ENCODE results near the gene MANSC1. TPM values are rescaled to one million over a fixed set of nuclear protein-coding genes. Genes with fewer than 3 reads are reported as not detected.
"Not testable (repeated sequence)": the region's sequence is repeated elsewhere in the genome, so short reads cannot be mapped to it uniquely, and the experiment has no call there.

Gene MANSC1
- total RNA-seq, 2 experiments from 2014 or later = 3.5 TPM

GRCh38 chr12:12334367-12335040 is 15.5 kb downstream of the MANSC1 start:
- Mint-ChIP-seq H3K27me3 (ENCODE audit: low read depth) (no peaks in the 10 kb centered on the region), H3K36me3 (ENCODE audit: low read depth) (no peaks in the 10 kb centered on the region), H3K4me1 (ENCODE audit: low read depth) (peaks cover 27% of the 10 kb centered on the region), H3K4me3 (no peak overlapping the region), H3K27ac (no peak overlapping the region), H3K9me3 (no peaks in the 10 kb centered on the region)
- CTCF ChIA-PET = interaction anchor here (0.7 to 6.0 kb wide), 11 partner anchors 8 to 403 kb away, joined by 3 to 50 read pairs (median 4); partner anchors contain the start of genes BORCS5 and MANSC1
- intact Hi-C loops (cut with micrococcal nuclease) = loop anchor here (1.0 to 2.0 kb wide), 3 partner anchors 253 to 754 kb away; no protein-coding TSS in a partner anchor
- peak; percentile 74 for DNase-seq

- no peak for DNase-seq
- H3K27ac Mint-ChIP-seq = no peak overlapping the region
- CTCF ChIA-PET = interaction anchor here (0.6 to 6.0 kb wide), 15 partner anchors 8 to 754 kb away, joined by 3 to 50 read pairs (median 3); partner anchors contain the start of gene MANSC1
- intact Hi-C loops (cut with micrococcal nuclease) = loop anchor here (1.0 to 2.0 kb wide), 3 partner anchors 252 to 753 kb away; no protein-coding TSS in a partner anchor
- no peaks in the 10 kb centered on the region for H3K27me3 Mint-ChIP-seq (ENCODE audit: low read depth)
- H3K4me3 Mint-ChIP-seq = no peak overlapping the region
- H3K36me3 Mint-ChIP-seq (ENCODE audit: low read depth) = no peaks in the 10 kb centered on the region
- H3K9me3 Mint-ChIP-seq = no peaks in the 10 kb centered on the region
- H3K4me1 Mint-ChIP-seq (ENCODE audit: low read depth) = peaks cover 24% of the 10 kb centered on the region
Observed at GRCh38 chr12:12333407-12334366, 16.4 kb downstream of the MANSC1 start.

GRCh38 chr12:12331896-12332295 is 18.1 kb downstream of the MANSC1 start:
- Mint-ChIP-seq H3K4me1 (ENCODE audit: low read depth) (peaks cover 25% of the 10 kb centered on the region), H3K27me3 (ENCODE audit: low read depth) (no peaks in the 10 kb centered on the region), H3K9me3 (no peaks in the 10 kb centered on the region), H3K36me3 (ENCODE audit: low read depth) (no peaks in the 10 kb centered on the region), H3K4me3 (no peak overlapping the region), H3K27ac (no peak overlapping the region)
- intact Hi-C loops (cut with micrococcal nuclease) = no loop called here
- DNase-seq = no peak
- CTCF ChIA-PET = interaction anchor here (0.6 to 6.0 kb wide), 5 partner anchors 16 to 260 kb away, joined by 3 to 50 read pairs (median 3); partner anchors contain the start of gene MANSC1

GRCh38 chr12:12331244-12331771 is 18.7 kb downstream of the MANSC1 start:
- H3K27me3 Mint-ChIP-seq (ENCODE audit: low read depth) = no peaks in the 10 kb centered on the region

DNA sequence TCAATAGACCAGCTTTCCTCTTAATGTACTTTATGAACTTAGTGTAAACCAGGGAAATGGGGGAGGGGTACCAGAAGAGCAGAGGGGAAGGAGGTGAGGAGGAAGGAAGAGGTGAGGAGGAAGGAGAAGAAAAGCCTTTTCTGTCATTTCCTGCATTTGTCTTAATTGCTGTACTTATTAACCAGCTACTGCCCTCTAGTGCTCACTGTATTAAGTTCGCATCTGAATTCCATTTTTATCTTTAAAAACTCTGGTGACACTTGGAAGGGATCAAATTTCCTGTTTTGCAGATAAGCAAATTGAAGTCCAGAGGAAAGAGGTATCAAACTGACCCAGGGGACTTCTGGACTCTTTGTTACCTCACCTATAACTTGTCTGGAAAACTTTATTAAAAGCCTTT is 22.2 kb downstream of the MANSC1 start:
- Mint-ChIP-seq H3K9me3 (no peaks in the 10 kb centered on the region), H3K36me3 (ENCODE audit: low read depth) (no peaks in the 10 kb centered on the region), H3K27me3 (ENCODE audit: low read depth) (no peaks in the 10 kb centered on the region), H3K4me3 (no peak overlapping the region), H3K4me1 (ENCODE audit: low read depth) (peaks cover 6% of the 10 kb centered on the region), H3K27ac (peak overlapping the region; percentile 36)
- intact Hi-C loops (cut with micrococcal nuclease) = loop anchor here (1.0 to 5.0 kb wide), 7 partner anchors 61 to 774 kb away; partner anchors contain the start of genes BCL2L14 and LRP6
- CTCF ChIA-PET = interaction anchor here (0.6 to 5.1 kb wide), 27 partner anchors 8 to 782 kb away, joined by 3 to 36 read pairs (median 4); partner anchors contain the start of genes BCL2L14 and MANSC1
- peak; percentile 27 for DNase-seq

More at GRCh38 chr12:12331244-12331771, 18.7 kb downstream of the MANSC1 start:
- no peaks in the 10 kb centered on the region for H3K36me3 Mint-ChIP-seq (ENCODE audit: low read depth)
- intact Hi-C loops (cut with micrococcal nuclease) = no loop called here
- no peak overlapping the region for H3K27ac Mint-ChIP-seq
- DNase-seq = no peak
- no peaks in the 10 kb centered on the region for H3K9me3 Mint-ChIP-seq
- CTCF ChIA-PET = interaction anchor here (0.9 kb wide), 1 partner anchor 215 kb away, joined by 3 read pairs; no protein-coding TSS in a partner anchor
- peaks cover 25% of the 10 kb centered on the region for H3K4me1 Mint-ChIP-seq (ENCODE audit: low read depth)
- H3K4me3 Mint-ChIP-seq = no peak overlapping the region

DNA sequence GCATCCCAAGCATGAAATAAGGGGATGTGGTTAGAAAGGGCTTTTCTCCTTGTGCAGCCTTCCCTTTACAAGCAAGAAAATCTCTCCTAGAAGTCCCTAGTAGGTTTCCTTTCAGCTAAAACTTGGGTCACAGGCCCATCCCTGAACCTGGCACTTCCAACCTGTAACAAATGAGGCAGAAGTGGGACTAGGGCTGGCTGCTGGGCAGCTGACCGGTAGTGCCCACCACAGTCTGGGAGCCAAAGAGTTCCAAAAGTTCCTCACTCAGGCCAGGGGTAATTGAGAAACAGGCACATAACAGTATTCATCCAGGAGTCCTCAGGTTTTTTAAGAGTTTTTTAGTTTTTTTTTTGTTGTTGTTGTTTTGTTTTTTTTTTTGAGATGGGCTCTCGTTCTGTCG is 23.8 kb downstream of the MANSC1 start:
- no peaks in the 10 kb centered on the region for H3K27me3 Mint-ChIP-seq (ENCODE audit: low read depth)
- peaks cover 6% of the 10 kb centered on the region for H3K4me1 Mint-ChIP-seq (ENCODE audit: low read depth)
- DNase-seq = no peak
- intact Hi-C loops (cut with micrococcal nuclease) = loop anchor here (2.0 to 5.0 kb wide), 3 partner anchors 59 to 254 kb away; partner anchors contain the start of genes BCL2L14 and LRP6
- no peak overlapping the region for H3K27ac Mint-ChIP-seq
- H3K36me3 Mint-ChIP-seq (ENCODE audit: low read depth) = no peaks in the 10 kb centered on the region
- no peak overlapping the region for H3K4me3 Mint-ChIP-seq
- no peaks in the 10 kb centered on the region for H3K9me3 Mint-ChIP-seq
- CTCF ChIA-PET = interaction anchor here (0.5 to 5.1 kb wide), 8 partner anchors 8 to 746 kb away, joined by 3 to 36 read pairs (median 8); no protein-coding TSS in a partner anchor

GRCh38 chr12:12323591-12323990 is 26.5 kb downstream of the MANSC1 start:
- Mint-ChIP-seq H3K27me3 (ENCODE audit: low read depth) (no peaks in the 10 kb centered on the region), H3K4me3 (no peak overlapping the region), H3K27ac (no peak overlapping the region), H3K9me3 (no peaks in the 10 kb centered on the region), H3K36me3 (ENCODE audit: low read depth) (no peaks in the 10 kb centered on the region), H3K4me1 (ENCODE audit: low read depth) (peaks cover 6% of the 10 kb centered on the region)
- no peak for DNase-seq
- intact Hi-C loops (cut with micrococcal nuclease) = no loop called here
- CTCF ChIA-PET = interaction anchor here (0.8 to 1.5 kb wide), 3 partner anchors 288 to 742 kb away, joined by 3 read pairs; no protein-coding TSS in a partner anchor

DNA sequence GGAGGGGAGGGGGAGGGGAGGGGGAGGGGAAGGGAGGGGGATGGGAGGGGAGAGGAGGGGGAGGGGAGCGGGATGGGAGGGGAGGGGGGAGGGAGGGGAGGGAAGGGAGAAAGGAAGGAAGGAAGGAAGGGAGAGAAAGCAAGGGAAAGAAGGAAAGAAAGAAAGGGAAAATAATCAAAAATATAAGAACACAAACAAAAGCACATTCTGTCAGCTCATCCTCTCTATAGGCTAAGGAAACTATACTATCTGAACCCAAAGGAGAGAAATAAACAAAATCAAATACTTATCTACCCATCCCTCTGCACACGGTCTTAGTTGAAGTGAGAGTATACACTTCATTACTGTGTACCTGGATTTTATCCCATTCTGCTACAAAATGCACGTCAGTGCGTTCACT is 26.9 kb downstream of the MANSC1 start:
- no peak for DNase-seq
- no peaks in the 10 kb centered on the region for H3K36me3 Mint-ChIP-seq (ENCODE audit: low read depth)
- intact Hi-C loops (cut with micrococcal nuclease) = no loop called here
- H3K27me3 Mint-ChIP-seq (ENCODE audit: low read depth) = no peaks in the 10 kb centered on the region
- CTCF ChIA-PET = interaction anchor here (0.8 to 1.5 kb wide), 3 partner anchors 287 to 742 kb away, joined by 3 read pairs; no protein-coding TSS in a partner anchor
- H3K4me1 Mint-ChIP-seq (ENCODE audit: low read depth) = peaks cover 6% of the 10 kb centered on the region
- no peak overlapping the region for H3K4me3 Mint-ChIP-seq
- no peak overlapping the region for H3K27ac Mint-ChIP-seq
- H3K9me3 Mint-ChIP-seq = no peaks in the 10 kb centered on the region

GRCh38 chr12:12319451-12320183 is 30.4 kb downstream of the MANSC1 start:
- H3K36me3 Mint-ChIP-seq (ENCODE audit: low read depth) = no peaks in the 10 kb centered on the region
- intact Hi-C loops (cut with micrococcal nuclease) = no loop called here
- H3K27ac Mint-ChIP-seq = no peak overlapping the region
- CTCF ChIA-PET = interaction anchor here (0.6 to 1.2 kb wide), 3 partner anchors 10 to 826 kb away, joined by 3 to 4 read pairs (median 3); no protein-coding TSS in a partner anchor
- no peaks in the 10 kb centered on the region for H3K4me1 Mint-ChIP-seq (ENCODE audit: low read depth)
- no peaks in the 10 kb centered on the region for H3K9me3 Mint-ChIP-seq
- H3K27me3 Mint-ChIP-seq (ENCODE audit: low read depth) = no peaks in the 10 kb centered on the region
- no peak for DNase-seq
- H3K4me3 Mint-ChIP-seq = no peak overlapping the region

GRCh38 chr12:12315838-12316237 is 34.2 kb downstream of the MANSC1 start:
- H3K36me3 Mint-ChIP-seq (ENCODE audit: low read depth) = no peaks in the 10 kb centered on the region
- H3K9me3 Mint-ChIP-seq = no peaks in the 10 kb centered on the region
- H3K4me3 Mint-ChIP-seq = no peak overlapping the region
- peaks cover 7% of the 10 kb centered on the region for H3K4me1 Mint-ChIP-seq (ENCODE audit: low read depth)
- no peak for DNase-seq
- H3K27me3 Mint-ChIP-seq (ENCODE audit: low read depth) = no peaks in the 10 kb centered on the region
- no peak overlapping the region for H3K27ac Mint-ChIP-seq
- intact Hi-C loops (cut with micrococcal nuclease) = no loop called here
- CTCF ChIA-PET = interaction anchor here (0.6 to 1.8 kb wide), 3 partner anchors 11 to 277 kb away, joined by 3 to 6 read pairs (median 3); no protein-coding TSS in a partner anchor

- H3K27ac Mint-ChIP-seq; H3K36me3 Mint-ChIP-seq (ENCODE audit: low read depth); H3K9me3 Mint-ChIP-seq; DNase-seq; H3K4me1 Mint-ChIP-seq (ENCODE audit: low read depth); H3K4me3 Mint-ChIP-seq; H3K27me3 Mint-ChIP-seq (ENCODE audit: low read depth); intact Hi-C loops (cut with micrococcal nuclease): not testable (repeated sequence)
- CTCF ChIA-PET = interaction anchor here (0.6 kb wide), 1 partner anchor 41 kb away, joined by 5 read pairs; no protein-coding TSS in a partner anchor
Observed at GRCh38 chr12:12310695-12311094, 39.3 kb downstream of the MANSC1 start.
